SKM-1 (cell line): ENCODE data around the gene OR5C1.
"Not testable (repeated sequence)": the region's sequence is repeated elsewhere in the genome, so short reads cannot be mapped to it uniquely, and the experiment has no call there.

Source experiments
- DNase-seq: peaks from one replicate; lab custom pipeline; 2025; ENCODE audit not compliant: unreplicated experiment; lab: John Stamatoyannopoulos, UW

Gene OR5C1

GRCh38 chr9:122788831-122789230 is at the start of gene OR5C1:
Gene OR5C1 (plus strand): TSS chr9:122788933. CDS start chr9:122788933, 0 bp downstream.
- DNase-seq, result no peak

- DNase-seq, result no peak
Observed at GRCh38 chr9:122742003-122742402, 46.7 kb upstream of the OR5C1 start, which contains the start of gene OR1L6. Gene OR1L6 (plus strand): TSS chr9:122742303. CDS start chr9:122749848, 7,545 bp downstream.

- no peak for DNase-seq
Observed at GRCh38 chr9:122754825-122755224, 33.9 kb upstream of the OR5C1 start.

- no peak for DNase-seq
Observed at GRCh38 chr9:122767817-122768216, 20.9 kb upstream of the OR5C1 start.

GRCh38 chr9:122777052-122777451 is 11.7 kb upstream of the OR5C1 start:
- no peak for DNase-seq

GRCh38 chr9:122777935-122778627 is 10.7 kb upstream of the OR5C1 start:
- no peak for DNase-seq

GRCh38 chr9:122779181-122779580 is 9.6 kb upstream of the OR5C1 start:
- DNase-seq, result no peak

GRCh38 chr9:122780026-122780425 is 8.7 kb upstream of the OR5C1 start:
- no peak for DNase-seq

GRCh38 chr9:122781671-122782070 is 7.1 kb upstream of the OR5C1 start:
- no peak for DNase-seq

- DNase-seq, result no peak
Observed at GRCh38 chr9:122785269-122785668, 3.5 kb upstream of the OR5C1 start.

- no peak for DNase-seq
Observed at GRCh38 chr9:122786338-122786737, 2.4 kb upstream of the OR5C1 start.

GRCh38 chr9:122789256-122790046 is 718 bp downstream of the OR5C1 start:
- no peak for DNase-seq

GRCh38 chr9:122791872-122792669 is 3.3 kb downstream of the OR5C1 start:
- no peak for DNase-seq

- DNase-seq, result no peak
Observed at GRCh38 chr9:122797316-122798063, 8.8 kb downstream of the OR5C1 start.

GRCh38 chr9:122800066-122801060 is 11.6 kb downstream of the OR5C1 start, which contains the start of gene OR1K1:
Gene OR1K1 (plus strand): TSS chr9:122800123. CDS start chr9:122800123, 0 bp downstream.
- no peak for DNase-seq

GRCh38 chr9:122806661-122807060 is 17.9 kb downstream of the OR5C1 start:
- no peak for DNase-seq

GRCh38 chr9:122807271-122807900 is 18.7 kb downstream of the OR5C1 start:
- no peak for DNase-seq

GRCh38 chr9:122808141-122808540 is 19.4 kb downstream of the OR5C1 start:
- DNase-seq, result no peak

- not testable (repeated sequence) for DNase-seq
Observed at GRCh38 chr9:122809261-122809660, 20.5 kb downstream of the OR5C1 start.
